Measurements from ENCODE around the gene PRDM16. TPM values are rescaled to one million over a fixed set of nuclear protein-coding genes. Genes with fewer than 3 reads are reported as not detected.

Gene PRDM16
- total and polyA plus RNA-seq, 2 of the 13 experiments (the other 11 are each of a cell fraction or from before 2014, with no cell fraction given), result 0.15 to 0.81 TPM

- TF ChIP-seq FOXO1 (CRISPR knock-in tag; IDR thresholded peaks at IDR 0.05), result no peak
- TF ChIP-seq ZNF607 (CRISPR knock-in tag; IDR thresholded peaks at IDR 0.05; ENCODE audit: borderline replicate concordance), result no peak
- no peak for TF ChIP-seq ARID3A (IDR thresholded peaks at IDR 0.05; ENCODE audit: low read depth, low read length)
- no peak for TF ChIP-seq FOSL2 (CRISPR knock-in tag; IDR thresholded peaks at IDR 0.05)
- no peak for TF ChIP-seq ZNF609 (CRISPR knock-in tag; IDR thresholded peaks at IDR 0.05; ENCODE audit: borderline replicate concordance)
- peak; percentile 53 for TF ChIP-seq ZNF687 (CRISPR knock-in tag; IDR thresholded peaks at IDR 0.05)
- TF ChIP-seq MLXIP (CRISPR knock-in tag; IDR thresholded peaks at IDR 0.05; ENCODE audit: borderline replicate concordance), result no peak
- no peak for TF ChIP-seq XBP1 (CRISPR knock-in tag; IDR thresholded peaks at IDR 0.05)
- no peak for TF ChIP-seq TFAP4 (IDR thresholded peaks at IDR 0.05; ENCODE audit: borderline replicate concordance, low read depth)
- no peak for TF ChIP-seq THAP8 (CRISPR knock-in tag; IDR thresholded peaks at IDR 0.05; ENCODE audit: borderline replicate concordance)
- TF ChIP-seq SPEN (CRISPR knock-in tag; IDR thresholded peaks at IDR 0.05; ENCODE audit: low read depth), result no peak
- peak in 1 of 2 experiments; percentile 8; a peak in 1 of 4 replicates for TF ChIP-seq EP300 (IDR thresholded peaks at IDR 0.05; ENCODE audit: low read depth in 2 of 2, low read length in 2 of 2)
- TF ChIP-seq EP300 (CRISPR knock-in tag; IDR thresholded peaks at IDR 0.05; ENCODE audit: borderline replicate concordance), result no peak
These were observed 69.7 kb downstream of the PRDM16 start (continued) for GRCh38 chr1:3138623-3139151.
